HCT116 (cell line): ENCODE measurements around the gene TPH2. TPM values are rescaled to one million over a fixed set of nuclear protein-coding genes. Genes with fewer than 3 reads are reported as not detected.

Source experiments
- ATAC-seq: fragments of 200-7000 bp; cut with Tn5 transposase; 2 replicates; pipeline ENCODE4 v1.9.1; 2020; ENCODE audit warnings: mild to moderate bottlenecking, moderate library complexity
- BruUV-seq: library from RNA; stranded (reverse); fragments of 400-500 nt; replicated peaks from 2 replicates; lab custom pipeline; 2021; lab: Mats Ljungman, UMichigan
- CTCF ChIA-PET: fragments of 300-600 bp; sonication (Branson Sonifier 250); formaldehyde crosslinking; loops from one replicate; lab custom pipeline; 2021; ENCODE audit warnings: antibody characterized with exemption; lab: Charles Lee
- POLR2A ChIA-PET: fragments of 300-600, 350-600 bp; sonication (Branson Sonifier 250); formaldehyde crosslinking; loops from one replicate; lab custom pipeline; 2021; ENCODE audit warnings: antibody characterized with exemption; lab: Charles Lee
- RAD21 ChIA-PET, 2 experiments: fragments of 300-600 bp; sonication (Branson Sonifier 250); formaldehyde crosslinking; loops; one replicate each; lab custom pipeline; 2023; ENCODE audit warnings: low total read pairs in 2 of 2; ENCODE audit not compliant: uncharacterized antibody in 2 of 2, unreplicated experiment in 2 of 2, low non-redundant PET in 1 of 2; lab: Charles Lee
- DNase-seq: peaks from one replicate; pipeline ENCODE4 v3.0.0-alpha.2; 2010; ENCODE audit warnings: low read depth, low spot score
- H2AFZ ChIP-seq: fragments of 200-600 bp; shearing (Covaris generic), sonication (generic); 2 replicates; pipeline ENCODE4 v1.6.1; 2017; ENCODE audit warnings: low read depth, mixed run types, mixed read lengths, antibody characterized with exemption, low read length; ENCODE audit not compliant: poor library complexity, severe bottlenecking
- H3K27ac ChIP-seq: 2 replicates; pipeline ENCODE4 v1.5.1; 2012; ENCODE audit warnings: low read depth, low read length
- H3K27me3 ChIP-seq: fragments of 200-600 bp; sonication (generic); 2 replicates; pipeline ENCODE4 v1.6.1; 2016; ENCODE audit warnings: mixed run types, low read length, mixed read lengths; ENCODE audit not compliant: insufficient read depth
- H3K36me3 ChIP-seq, 2 experiments: fragments of 200-500 bp in 1 of 2; fragments of 200-600 bp in 1 of 2; sonication (Bioruptor generic) in 1 of 2; sonication (generic) in 1 of 2; 2 replicates each; pipeline versions ENCODE4 v1.5.1 to v1.6.1; 2014 to 2016; ENCODE audit warnings: low read length in 2 of 2, inconsistent platforms in 1 of 2, mixed read lengths in 1 of 2, mixed run types in 1 of 2; ENCODE audit not compliant: insufficient read depth in 2 of 2, control insufficient read depth in 1 of 2
- H3K4me1 ChIP-seq, 2 experiments: fragments of 200-600 bp in 1 of 2; sonication (generic) in 1 of 2; 2 replicates each; pipeline versions ENCODE4 v1.5.1 to v1.6.1; 2012 to 2017; ENCODE audit warnings: low read length in 2 of 2, inconsistent platforms in 1 of 2, mild to moderate bottlenecking in 1 of 2, mixed read lengths in 1 of 2, mixed run types in 1 of 2, moderate library complexity in 1 of 2; ENCODE audit not compliant: insufficient read depth in 2 of 2, control insufficient read depth in 1 of 2
- H3K4me2 ChIP-seq: fragments of 200-600 bp; sonication (generic); 2 replicates; pipeline ENCODE4 v1.6.1; 2017; ENCODE audit warnings: mixed run types, low read length, mixed read lengths
- H3K4me3 ChIP-seq, 2 experiments: fragments of 200-600 bp in 1 of 2; sonication (generic) in 1 of 2; replicated peaks in 1 of 2; 2 replicates each; pipeline ENCODE4 v1.5.1; 2011 to 2016; ENCODE audit warnings: low read length in 2 of 2, control low read depth in 1 of 2, low read depth in 1 of 2, mild to moderate bottlenecking in 1 of 2, mixed read lengths in 1 of 2, mixed run types in 1 of 2
- H3K79me2 ChIP-seq: fragments of 200-600 bp; sonication (generic); 2 replicates; pipeline ENCODE4 v1.6.1; 2017; ENCODE audit warnings: mild to moderate bottlenecking, mixed run types, low read length, moderate library complexity, mixed read lengths; ENCODE audit not compliant: insufficient read depth
- H3K9ac ChIP-seq: fragments of 200-600 bp; sonication (generic); 2 replicates; pipeline ENCODE4 v1.6.1; 2016; ENCODE audit warnings: low read length, mixed read lengths
- H3K9me2 ChIP-seq: fragments of 200-600 bp; sonication (generic), shearing (Covaris generic); 2 replicates; pipeline ENCODE4 v1.6.1; 2017; ENCODE audit warnings: mixed run types, mild to moderate bottlenecking, moderate library complexity; ENCODE audit not compliant: insufficient read depth
- H3K9me3 ChIP-seq, 2 experiments: fragments of 200-500 bp in 1 of 2; fragments of 200-600 bp in 1 of 2; sonication (Bioruptor generic) in 1 of 2; sonication (generic) in 1 of 2; 2 replicates each; pipeline ENCODE4 v1.6.1; 2014 to 2017; ENCODE audit warnings: low read length in 2 of 2, mixed read lengths in 2 of 2, inconsistent platforms in 1 of 2, low read depth in 1 of 2, mild to moderate bottlenecking in 1 of 2, mixed run types in 1 of 2, moderate library complexity in 1 of 2; ENCODE audit not compliant: control insufficient read depth in 1 of 2, insufficient read depth in 1 of 2
- H4K20me1 ChIP-seq: fragments of 200-600 bp; sonication (generic), shearing (Covaris generic); 2 replicates; pipeline ENCODE4 v1.6.1; 2017; ENCODE audit warnings: mixed run types, mild to moderate bottlenecking, moderate library complexity; ENCODE audit not compliant: insufficient read depth
- CBX3 ChIP-seq: IDR thresholded peaks from 2 replicates; pipeline ENCODE4 v1.6.1; 2012; ENCODE audit warnings: low read depth
- CEBPB ChIP-seq: IDR thresholded peaks from 2 replicates; pipeline ENCODE4 v1.6.1; 2012; ENCODE audit warnings: low read depth
- FOSL1 ChIP-seq: IDR thresholded peaks from 2 replicates; pipeline ENCODE4 v1.6.1; 2012; ENCODE audit warnings: low read depth
- JUND ChIP-seq: IDR thresholded peaks from 2 replicates; pipeline ENCODE4 v1.6.1; 2012
- MAX ChIP-seq: IDR thresholded peaks from 2 replicates; pipeline ENCODE4 v1.6.1; 2012
- POLR2AphosphoS5 ChIP-seq: IDR thresholded peaks from 2 replicates; pipeline ENCODE4 v1.6.1; 2011; ENCODE audit warnings: mild to moderate bottlenecking, low read depth, low read length, moderate library complexity
- RAD21 ChIP-seq: IDR thresholded peaks from 2 replicates; pipeline ENCODE4 v1.6.1; 2012; ENCODE audit warnings: low read depth, mild to moderate bottlenecking
- SRF ChIP-seq: IDR thresholded peaks from 2 replicates; pipeline ENCODE4 v1.6.1; 2012; ENCODE audit warnings: low read depth
- YY1 ChIP-seq: IDR thresholded peaks from 2 replicates; pipeline ENCODE4 v1.6.1; 2011; ENCODE audit warnings: low read length, low read depth, moderate library complexity, mild to moderate bottlenecking; ENCODE audit not compliant: insufficient replicate concordance; ENCODE audit errors: extremely low read depth
- intact Hi-C: fragments of 100-400 bp; cut with micrococcal nuclease; formaldehyde crosslinking; loops from 2 replicates; pipeline ENCODE4 v1.10.0; 2022
- total RNA-seq: library from RNA; stranded (reverse); gene quantifications from one replicate; pipeline ENCODE4 v1.2.1, GENCODE V29; 2021; ENCODE audit not compliant: unreplicated experiment
- TF ChIP-seq, protein P1 (sequence below): IDR thresholded peaks from 2 replicates; pipeline ENCODE4 v1.6.1; 2012
- TF ChIP-seq, protein P2 (sequence below): IDR thresholded peaks from 2 replicates; pipeline ENCODE4 v1.6.1; 2012; ENCODE audit warnings: low read depth
- TF ChIP-seq, protein P3 (sequence below): IDR thresholded peaks from 2 replicates; pipeline ENCODE4 v1.6.1; 2011; ENCODE audit warnings: mild to moderate bottlenecking, low read length, moderate library complexity; ENCODE audit not compliant: insufficient replicate concordance; ENCODE audit errors: extremely low read depth
- TF ChIP-seq, protein P4 (sequence below), 3 experiments: fragments of 200-600 bp in 1 of 3; sonication (generic) in 1 of 3; IDR thresholded peaks in 2 of 3; conservative IDR thresholded peaks in 1 of 3; 2 replicates each; pipeline ENCODE4 v1.5.1; 2012 to 2017; ENCODE audit warnings: low read depth in 2 of 3, low read length in 2 of 3, antibody characterized with exemption in 1 of 3, borderline replicate concordance in 1 of 3, control low read depth in 1 of 3, mild to moderate bottlenecking in 1 of 3, mixed read lengths in 1 of 3, mixed run types in 1 of 3, moderate library complexity in 1 of 3; ENCODE audit not compliant: insufficient read depth in 1 of 3

TPH2 gene
- total RNA-seq, 1 experiment from 2014 or later, result not detected

- Histone ChIP-seq H3K36me3 (no peaks in the 10 kb centered on the region), H4K20me1 (no peaks in the 10 kb centered on the region), H3K27ac (no peak overlapping the region), H3K79me2 (no peaks in the 10 kb centered on the region), H3K9ac (no peak overlapping the region), H2AFZ (no peak overlapping the region), H3K9me3 (no peaks in the 10 kb centered on the region), H3K4me1 (no peaks in the 10 kb centered on the region), H3K27me3 (no peaks in the 10 kb centered on the region), H3K9me2 (no peaks in the 10 kb centered on the region), H3K4me2 (no peak overlapping the region), H3K4me3 (no peak overlapping the region)
- no TSS peak for BruUV-seq
- RAD21 ChIA-PET, result no interaction called here
- CTCF ChIA-PET, result no interaction called here
- no peak for DNase-seq
- intact Hi-C loops, result no loop called here
- TF ChIP-seq, protein P1, sequence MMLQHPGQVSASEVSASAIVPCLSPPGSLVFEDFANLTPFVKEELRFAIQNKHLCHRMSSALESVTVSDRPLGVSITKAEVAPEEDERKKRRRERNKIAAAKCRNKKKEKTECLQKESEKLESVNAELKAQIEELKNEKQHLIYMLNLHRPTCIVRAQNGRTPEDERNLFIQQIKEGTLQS, result no peak
- no peak for TF ChIP-seq POLR2AphosphoS5
- TF ChIP-seq, protein P2, sequence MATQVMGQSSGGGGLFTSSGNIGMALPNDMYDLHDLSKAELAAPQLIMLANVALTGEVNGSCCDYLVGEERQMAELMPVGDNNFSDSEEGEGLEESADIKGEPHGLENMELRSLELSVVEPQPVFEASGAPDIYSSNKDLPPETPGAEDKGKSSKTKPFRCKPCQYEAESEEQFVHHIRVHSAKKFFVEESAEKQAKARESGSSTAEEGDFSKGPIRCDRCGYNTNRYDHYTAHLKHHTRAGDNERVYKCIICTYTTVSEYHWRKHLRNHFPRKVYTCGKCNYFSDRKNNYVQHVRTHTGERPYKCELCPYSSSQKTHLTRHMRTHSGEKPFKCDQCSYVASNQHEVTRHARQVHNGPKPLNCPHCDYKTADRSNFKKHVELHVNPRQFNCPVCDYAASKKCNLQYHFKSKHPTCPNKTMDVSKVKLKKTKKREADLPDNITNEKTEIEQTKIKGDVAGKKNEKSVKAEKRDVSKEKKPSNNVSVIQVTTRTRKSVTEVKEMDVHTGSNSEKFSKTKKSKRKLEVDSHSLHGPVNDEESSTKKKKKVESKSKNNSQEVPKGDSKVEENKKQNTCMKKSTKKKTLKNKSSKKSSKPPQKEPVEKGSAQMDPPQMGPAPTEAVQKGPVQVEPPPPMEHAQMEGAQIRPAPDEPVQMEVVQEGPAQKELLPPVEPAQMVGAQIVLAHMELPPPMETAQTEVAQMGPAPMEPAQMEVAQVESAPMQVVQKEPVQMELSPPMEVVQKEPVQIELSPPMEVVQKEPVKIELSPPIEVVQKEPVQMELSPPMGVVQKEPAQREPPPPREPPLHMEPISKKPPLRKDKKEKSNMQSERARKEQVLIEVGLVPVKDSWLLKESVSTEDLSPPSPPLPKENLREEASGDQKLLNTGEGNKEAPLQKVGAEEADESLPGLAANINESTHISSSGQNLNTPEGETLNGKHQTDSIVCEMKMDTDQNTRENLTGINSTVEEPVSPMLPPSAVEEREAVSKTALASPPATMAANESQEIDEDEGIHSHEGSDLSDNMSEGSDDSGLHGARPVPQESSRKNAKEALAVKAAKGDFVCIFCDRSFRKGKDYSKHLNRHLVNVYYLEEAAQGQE, result no peak
- TF ChIP-seq YY1, result no peak
- TF ChIP-seq RAD21, result no peak
- no peak for TF ChIP-seq FOSL1
- TF ChIP-seq, protein P3, sequence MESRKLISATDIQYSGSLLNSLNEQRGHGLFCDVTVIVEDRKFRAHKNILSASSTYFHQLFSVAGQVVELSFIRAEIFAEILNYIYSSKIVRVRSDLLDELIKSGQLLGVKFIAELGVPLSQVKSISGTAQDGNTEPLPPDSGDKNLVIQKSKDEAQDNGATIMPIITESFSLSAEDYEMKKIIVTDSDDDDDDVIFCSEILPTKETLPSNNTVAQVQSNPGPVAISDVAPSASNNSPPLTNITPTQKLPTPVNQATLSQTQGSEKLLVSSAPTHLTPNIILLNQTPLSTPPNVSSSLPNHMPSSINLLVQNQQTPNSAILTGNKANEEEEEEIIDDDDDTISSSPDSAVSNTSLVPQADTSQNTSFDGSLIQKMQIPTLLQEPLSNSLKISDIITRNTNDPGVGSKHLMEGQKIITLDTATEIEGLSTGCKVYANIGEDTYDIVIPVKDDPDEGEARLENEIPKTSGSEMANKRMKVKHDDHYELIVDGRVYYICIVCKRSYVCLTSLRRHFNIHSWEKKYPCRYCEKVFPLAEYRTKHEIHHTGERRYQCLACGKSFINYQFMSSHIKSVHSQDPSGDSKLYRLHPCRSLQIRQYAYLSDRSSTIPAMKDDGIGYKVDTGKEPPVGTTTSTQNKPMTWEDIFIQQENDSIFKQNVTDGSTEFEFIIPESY, result no peak
- TF ChIP-seq JUND, result no peak
- TF ChIP-seq MAX, result no peak
- TF ChIP-seq CEBPB, result no peak
- no peak for TF ChIP-seq CBX3
- TF ChIP-seq, protein P4, sequence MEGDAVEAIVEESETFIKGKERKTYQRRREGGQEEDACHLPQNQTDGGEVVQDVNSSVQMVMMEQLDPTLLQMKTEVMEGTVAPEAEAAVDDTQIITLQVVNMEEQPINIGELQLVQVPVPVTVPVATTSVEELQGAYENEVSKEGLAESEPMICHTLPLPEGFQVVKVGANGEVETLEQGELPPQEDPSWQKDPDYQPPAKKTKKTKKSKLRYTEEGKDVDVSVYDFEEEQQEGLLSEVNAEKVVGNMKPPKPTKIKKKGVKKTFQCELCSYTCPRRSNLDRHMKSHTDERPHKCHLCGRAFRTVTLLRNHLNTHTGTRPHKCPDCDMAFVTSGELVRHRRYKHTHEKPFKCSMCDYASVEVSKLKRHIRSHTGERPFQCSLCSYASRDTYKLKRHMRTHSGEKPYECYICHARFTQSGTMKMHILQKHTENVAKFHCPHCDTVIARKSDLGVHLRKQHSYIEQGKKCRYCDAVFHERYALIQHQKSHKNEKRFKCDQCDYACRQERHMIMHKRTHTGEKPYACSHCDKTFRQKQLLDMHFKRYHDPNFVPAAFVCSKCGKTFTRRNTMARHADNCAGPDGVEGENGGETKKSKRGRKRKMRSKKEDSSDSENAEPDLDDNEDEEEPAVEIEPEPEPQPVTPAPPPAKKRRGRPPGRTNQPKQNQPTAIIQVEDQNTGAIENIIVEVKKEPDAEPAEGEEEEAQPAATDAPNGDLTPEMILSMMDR (IDR thresholded peaks at IDR 0.05 in 2 of 3, conservative IDR thresholded peaks at IDR 0.05 in 1 of 3; ENCODE audit: borderline replicate concordance in 1 of 3, insufficient read depth in 1 of 3, low read depth in 2 of 3, low read length in 2 of 3), result no peak
- TF ChIP-seq SRF, result no peak
- POLR2A ChIA-PET, result no interaction called here
- ATAC-seq, result no peak
Measured at GRCh38 chr12:72036393-72036792, 97.7 kb downstream of the TPH2 start.
